PFSK-1 (cell line): ENCODE measurements around the gene SLCO2A1.

Source experiments
- POLR2AphosphoS5 ChIP-seq: IDR thresholded peaks from 2 replicates; pipeline ENCODE4 v1.6.1; 2012; ENCODE audit warnings: low read depth, mild to moderate bottlenecking, control low read depth, low read length, moderate library complexity
- SIN3A ChIP-seq: IDR thresholded peaks from 2 replicates; pipeline ENCODE4 v1.6.1; 2012; ENCODE audit warnings: mild to moderate bottlenecking, low read length, moderate library complexity, borderline replicate concordance; ENCODE audit not compliant: insufficient read depth
- TAF1 ChIP-seq: IDR thresholded peaks from 2 replicates; pipeline ENCODE4 v1.6.1; 2012; ENCODE audit warnings: low read length, control low read depth, borderline replicate concordance; ENCODE audit not compliant: insufficient read depth
- TF ChIP-seq, protein P1 (sequence below), 2 experiments: IDR thresholded peaks; 2 replicates each; pipeline versions ENCODE4 v1.6.1 to v1.8.0; 2011 to 2012; ENCODE audit warnings: low read depth in 2 of 2, low read length in 2 of 2, control low read depth in 1 of 2, inconsistent platforms in 1 of 2, mild to moderate bottlenecking in 1 of 2, moderate library complexity in 1 of 2; ENCODE audit not compliant: insufficient read depth in 1 of 2

- TF ChIP-seq, protein P1, sequence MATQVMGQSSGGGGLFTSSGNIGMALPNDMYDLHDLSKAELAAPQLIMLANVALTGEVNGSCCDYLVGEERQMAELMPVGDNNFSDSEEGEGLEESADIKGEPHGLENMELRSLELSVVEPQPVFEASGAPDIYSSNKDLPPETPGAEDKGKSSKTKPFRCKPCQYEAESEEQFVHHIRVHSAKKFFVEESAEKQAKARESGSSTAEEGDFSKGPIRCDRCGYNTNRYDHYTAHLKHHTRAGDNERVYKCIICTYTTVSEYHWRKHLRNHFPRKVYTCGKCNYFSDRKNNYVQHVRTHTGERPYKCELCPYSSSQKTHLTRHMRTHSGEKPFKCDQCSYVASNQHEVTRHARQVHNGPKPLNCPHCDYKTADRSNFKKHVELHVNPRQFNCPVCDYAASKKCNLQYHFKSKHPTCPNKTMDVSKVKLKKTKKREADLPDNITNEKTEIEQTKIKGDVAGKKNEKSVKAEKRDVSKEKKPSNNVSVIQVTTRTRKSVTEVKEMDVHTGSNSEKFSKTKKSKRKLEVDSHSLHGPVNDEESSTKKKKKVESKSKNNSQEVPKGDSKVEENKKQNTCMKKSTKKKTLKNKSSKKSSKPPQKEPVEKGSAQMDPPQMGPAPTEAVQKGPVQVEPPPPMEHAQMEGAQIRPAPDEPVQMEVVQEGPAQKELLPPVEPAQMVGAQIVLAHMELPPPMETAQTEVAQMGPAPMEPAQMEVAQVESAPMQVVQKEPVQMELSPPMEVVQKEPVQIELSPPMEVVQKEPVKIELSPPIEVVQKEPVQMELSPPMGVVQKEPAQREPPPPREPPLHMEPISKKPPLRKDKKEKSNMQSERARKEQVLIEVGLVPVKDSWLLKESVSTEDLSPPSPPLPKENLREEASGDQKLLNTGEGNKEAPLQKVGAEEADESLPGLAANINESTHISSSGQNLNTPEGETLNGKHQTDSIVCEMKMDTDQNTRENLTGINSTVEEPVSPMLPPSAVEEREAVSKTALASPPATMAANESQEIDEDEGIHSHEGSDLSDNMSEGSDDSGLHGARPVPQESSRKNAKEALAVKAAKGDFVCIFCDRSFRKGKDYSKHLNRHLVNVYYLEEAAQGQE (IDR thresholded peaks at IDR 0.05; ENCODE audit: insufficient read depth in 1 of 2, low read depth in 2 of 2, low read length in 2 of 2), result no peak
- TF ChIP-seq POLR2AphosphoS5 (no peak), TAF1 (no peak), SIN3A (no peak)
These were observed 25.2 kb upstream of the SLCO2A1 start for GRCh38 chr3:134054881-134055280.
